CD4-positive, alpha-beta T cell treated with Interleukin-17A for 4 hours (primary cell): ENCODE measurements around the gene MBP.

Source experiments
- DNase-seq: peaks from one replicate; pipeline ENCODE4 v3.0.0-alpha.2; 2020; ENCODE audit warnings: mixed read lengths

The MBP gene

DNA sequence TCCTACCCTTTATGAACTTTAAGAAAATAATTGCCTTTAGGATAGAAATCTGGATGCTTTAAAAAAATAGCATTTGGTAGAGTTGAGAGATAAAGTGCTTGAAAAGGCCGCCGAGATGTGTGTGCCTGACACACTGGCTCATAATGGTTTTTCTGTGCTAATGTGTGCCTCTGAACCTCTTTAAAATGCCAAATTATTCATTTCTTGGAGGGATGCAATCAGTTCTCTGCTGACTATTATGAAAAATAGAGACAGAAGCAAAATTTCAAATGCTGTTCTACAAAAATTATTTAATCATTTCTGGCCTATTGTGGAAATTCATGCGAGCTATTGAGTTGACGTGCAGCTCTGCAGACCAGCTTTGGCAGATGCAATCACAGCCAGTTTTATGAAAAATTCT, 18.0 kb upstream of the MBP start:
- no peak for DNase-seq

DNA sequence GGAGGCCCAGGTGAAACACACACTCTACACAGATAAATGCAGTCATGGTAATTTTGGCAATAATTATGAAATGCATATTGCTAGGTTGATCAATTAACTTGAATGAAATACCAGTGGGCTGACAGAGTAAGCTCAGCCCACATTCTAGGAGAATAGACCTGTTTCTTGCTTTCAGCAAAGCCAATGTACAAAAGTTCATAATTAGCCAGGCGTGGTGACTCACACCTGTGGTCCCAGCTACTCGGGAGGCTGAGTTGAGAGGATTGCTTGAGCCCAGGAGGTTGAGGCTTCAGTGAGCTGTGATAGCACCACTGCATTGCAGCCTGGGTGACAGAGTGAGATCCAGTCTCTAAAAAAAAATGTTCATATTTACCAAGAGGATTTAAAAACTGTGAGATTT, 15.7 kb upstream of the MBP start:
- peak; percentile 18 for DNase-seq

DNA sequence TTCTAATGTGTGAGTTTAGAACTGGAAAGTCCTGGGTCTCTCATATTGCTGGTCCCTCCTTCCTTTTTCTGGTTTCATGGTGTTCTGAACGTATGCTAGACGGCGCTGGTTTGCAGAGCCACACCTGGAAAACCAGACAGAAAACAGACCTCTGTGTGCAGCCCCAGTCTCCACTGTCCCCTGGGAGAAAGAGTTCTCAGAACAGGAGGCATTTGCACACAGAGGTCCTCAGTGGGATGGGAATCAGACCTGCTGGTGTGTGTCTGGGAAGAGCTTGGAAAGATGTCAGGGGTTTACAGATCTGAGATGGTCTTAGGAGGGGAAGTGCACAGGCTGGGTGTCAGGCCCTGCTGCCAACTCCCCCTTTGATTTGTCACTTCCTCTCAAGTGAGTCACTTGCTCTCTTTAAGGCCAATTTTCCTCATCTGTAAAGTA, 14.9 kb upstream of the MBP start:
- DNase-seq: peak; percentile 58

DNA sequence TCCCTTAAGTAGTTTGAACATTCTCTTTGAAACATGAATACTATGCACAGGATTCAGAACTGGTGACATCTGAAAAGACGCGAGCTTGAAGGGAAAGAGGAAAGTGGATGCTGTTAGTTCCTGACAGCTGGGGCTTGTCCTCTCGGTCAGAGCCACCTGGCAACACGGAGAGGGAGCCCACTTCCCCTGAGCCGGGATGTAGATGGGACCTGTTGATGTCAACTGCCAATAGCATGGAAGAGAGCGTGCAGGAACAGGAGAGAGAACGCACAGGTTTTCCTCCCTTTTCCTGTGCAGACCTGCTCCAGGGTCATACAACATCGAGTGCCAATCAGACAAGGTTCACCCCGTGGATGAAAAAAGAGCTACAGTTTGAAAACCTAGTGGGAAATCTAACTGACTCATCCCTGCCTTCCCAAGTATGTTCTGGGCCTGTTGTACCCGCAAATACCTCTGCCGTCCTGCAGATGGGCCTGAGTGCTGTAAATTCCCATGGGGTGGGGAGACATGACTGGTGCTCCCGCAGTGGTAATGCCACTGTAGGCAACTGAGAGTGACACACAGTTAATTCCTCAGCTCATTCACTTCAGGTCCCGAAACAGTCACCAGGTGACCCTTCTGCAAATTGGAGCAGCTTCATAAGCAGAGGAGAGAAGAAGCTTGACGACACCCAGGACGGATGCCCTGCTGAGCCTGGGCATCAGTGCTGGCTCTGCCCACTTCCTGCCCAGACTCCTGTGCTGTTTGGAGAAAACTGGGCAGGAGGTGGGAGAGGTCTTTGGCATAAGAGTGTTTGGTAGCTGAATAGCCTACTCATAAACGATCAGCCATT, 13.9 kb upstream of the MBP start:
- peak; percentile 17 for DNase-seq

DNA sequence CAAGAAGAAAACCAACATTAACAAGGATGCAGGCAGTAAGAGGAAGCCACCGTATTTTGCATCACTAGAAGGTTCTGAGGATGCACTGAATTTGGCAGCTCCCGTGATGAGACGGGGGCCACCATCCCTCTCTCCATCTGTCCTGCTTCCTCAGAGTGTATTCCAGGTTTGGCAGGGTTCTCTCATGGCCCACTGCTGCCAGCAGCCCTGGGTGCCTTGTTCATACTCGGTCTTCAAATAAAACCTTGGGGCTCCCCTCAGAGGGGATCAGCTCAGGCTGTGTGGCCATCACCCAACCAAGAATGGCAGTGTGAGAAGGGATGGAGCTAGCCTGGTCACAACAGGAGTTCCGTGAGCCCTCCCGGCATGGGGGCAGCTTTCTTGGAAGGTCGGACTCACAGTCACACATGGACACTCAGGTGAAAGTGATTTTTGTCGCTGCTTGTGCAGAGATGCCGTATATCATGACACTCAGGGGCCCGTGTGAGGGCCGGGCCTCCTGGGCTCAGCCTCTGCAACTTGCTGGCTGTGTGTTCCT, 12.8 kb upstream of the MBP start:
- DNase-seq: no peak

DNA sequence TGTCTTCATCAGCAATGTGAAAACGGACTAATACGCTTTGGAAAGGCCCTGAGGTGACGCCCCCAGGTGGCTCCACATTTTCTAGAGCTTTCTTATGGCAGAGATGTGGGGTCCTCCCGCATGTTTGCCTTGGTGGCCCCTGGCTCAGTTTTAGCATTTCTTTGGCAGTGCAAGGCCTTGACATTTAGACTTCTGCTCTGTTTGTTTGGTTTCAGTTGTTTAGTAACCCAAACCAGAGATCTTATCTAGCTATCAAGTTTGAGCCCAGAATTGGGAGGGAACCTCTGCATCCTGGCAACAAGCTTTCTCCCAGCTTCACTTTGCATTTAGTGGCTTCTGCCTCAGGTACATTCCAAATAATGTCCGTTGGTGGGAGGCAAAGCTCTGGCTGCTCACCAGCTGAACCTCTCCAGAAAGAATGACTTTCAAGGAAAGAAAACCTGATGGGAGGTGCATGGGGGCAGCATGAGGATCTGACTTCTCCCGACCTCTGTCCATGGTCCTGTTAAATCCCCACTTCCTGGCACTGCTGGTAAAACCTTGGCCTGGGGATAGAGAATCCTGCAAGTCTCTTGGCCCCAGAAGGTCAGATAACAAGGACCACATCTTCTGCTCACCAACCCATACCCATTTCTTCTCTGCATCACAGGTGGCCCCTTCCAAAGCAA, 12.0 kb upstream of the MBP start:
- no peak for DNase-seq

DNA sequence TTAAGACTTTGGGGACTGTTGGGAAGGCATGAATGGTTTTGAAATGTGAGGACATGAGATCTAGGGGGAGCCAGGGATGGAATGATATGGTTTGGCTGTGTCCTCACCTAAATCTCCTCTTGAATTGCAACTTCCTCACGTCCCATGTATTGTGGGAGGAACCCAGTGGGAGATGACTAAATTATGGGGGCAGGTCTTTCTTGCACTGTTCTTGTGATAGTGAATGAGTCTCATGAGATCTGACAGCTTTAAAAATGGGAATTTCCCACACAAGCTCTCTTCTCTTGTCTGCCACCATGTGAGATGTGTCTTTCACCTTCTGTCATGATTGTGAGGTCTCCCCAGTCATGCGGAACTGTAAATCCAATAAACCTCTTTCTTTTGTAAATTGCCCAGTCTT, 11.5 kb upstream of the MBP start:
- DNase-seq: no peak

DNA sequence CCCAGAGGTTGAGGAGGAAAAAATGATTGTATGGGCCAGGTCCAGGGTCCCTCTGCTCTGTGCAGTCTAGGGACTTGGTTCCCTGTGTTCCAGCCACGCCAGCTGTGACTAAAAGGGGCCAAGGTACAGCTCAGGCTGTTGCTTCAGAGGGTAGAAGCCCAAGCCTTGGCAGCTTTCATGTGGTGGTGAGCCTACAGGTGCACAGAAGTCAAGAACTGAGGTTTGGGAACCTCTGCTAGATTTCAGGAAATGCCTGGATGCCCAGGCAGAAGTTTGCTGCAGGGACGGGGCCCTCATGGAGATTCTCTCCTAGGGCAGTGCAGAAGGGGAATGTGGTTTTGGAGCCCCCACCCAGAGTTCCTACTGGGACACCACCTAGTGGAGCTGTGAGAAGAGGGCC, 10.6 kb upstream of the MBP start:
- DNase-seq: no peak

DNA sequence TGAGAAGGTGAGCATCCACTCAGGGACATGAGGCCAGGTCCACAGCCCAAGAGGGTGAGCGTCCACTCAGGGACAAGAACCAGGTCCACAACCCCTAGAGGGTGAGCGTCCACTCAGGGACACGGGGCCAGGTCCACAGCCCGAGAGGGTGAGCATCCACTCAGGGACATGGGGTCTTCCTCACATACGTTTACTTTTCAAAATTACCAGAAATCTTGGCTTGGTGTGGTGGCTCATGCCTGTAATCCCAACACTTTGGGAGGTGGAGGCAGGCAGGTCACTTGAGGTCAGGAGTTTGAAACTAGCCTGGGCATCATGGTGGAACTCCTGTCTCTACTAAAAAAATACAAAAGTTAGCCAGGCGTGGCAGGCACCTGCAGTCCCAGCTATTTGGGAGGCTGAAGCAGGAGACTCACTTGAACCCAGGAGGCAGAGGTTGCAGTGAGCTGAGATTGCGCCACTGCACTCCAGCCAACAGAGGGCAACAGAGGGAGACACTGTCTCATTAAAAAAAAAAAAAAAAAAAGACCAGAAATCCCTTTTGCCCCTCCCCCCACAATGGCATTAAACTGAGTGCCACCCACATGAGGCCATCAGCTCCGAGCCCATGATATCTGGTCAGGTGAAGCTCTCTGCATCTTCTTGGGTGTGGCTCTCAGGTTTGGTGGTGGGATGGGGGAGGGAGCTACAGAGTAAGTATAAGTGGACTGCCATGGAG, 9.0 kb upstream of the MBP start:
- DNase-seq: no peak

DNA sequence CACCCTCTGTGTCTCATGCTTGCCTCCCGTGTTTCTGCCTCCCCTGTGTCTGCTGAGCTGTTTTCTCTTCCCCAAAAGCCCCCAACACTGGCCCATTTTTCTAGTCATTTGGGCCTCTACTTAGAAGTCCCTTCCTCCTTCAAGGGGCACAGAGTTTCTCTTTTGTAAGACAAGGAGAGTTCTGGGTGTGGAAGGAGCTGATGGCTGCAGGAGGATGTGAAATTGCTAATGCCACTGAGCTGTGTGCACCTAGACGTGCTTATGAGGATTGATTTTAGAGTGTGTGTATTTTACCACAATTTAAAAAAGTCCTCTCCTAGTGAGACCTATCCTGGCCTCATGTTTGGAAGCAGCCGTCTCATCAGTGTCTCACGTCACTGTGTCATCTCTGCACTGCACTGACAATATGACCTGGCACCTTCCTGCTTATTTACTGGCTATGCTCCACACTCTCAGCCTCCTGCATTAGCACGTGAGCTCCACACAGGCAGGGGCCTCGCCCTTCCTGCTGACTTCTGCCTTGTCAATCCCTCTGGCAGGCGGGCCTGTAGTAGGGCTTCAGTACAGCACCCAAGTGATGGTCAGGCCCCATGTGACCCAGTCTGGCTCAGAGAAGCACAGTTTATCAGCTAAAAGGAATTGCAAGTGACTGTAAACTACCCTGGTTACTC, 8.0 kb upstream of the MBP start:
- DNase-seq: peak; percentile 73

DNA sequence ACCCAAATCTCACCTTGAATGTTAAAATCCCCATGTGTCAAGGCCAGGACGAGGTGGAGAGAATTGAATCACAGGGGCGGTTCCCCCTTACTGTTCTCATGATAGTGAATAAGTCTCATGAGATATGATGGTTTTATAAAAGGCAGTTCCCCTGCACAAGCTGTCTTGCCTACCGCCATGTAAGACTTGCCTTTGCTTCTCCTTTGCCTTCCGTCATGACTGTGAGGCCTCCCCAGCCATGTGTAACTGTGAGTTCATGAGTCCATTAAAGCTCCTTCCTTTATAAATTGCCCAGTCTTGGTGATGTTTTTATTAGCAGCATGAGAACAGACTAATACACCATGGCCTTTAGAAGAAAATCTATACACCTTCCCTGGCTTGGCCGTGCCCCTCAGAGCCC, 7.4 kb upstream of the MBP start:
- no peak for DNase-seq

DNA sequence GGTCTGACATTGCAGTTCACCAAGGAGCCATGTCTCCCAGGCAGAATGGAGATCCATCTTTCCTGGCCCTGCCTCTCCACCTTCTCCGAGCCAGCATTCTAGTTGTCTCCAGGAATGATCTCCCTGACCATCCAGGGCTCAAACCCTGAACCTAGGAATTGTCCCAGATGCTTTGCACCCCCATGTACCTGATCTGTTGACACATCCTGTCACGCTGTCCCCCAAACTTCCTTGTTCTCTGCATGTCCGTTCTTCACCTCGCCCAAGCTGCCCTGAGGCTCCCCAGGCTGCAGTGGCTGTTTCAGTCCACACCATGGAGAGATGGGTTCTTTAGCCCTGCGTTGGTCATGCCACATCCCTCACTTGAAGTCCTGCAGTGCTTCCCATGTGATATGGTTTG, 7.0 kb upstream of the MBP start:
- DNase-seq: no peak

DNA sequence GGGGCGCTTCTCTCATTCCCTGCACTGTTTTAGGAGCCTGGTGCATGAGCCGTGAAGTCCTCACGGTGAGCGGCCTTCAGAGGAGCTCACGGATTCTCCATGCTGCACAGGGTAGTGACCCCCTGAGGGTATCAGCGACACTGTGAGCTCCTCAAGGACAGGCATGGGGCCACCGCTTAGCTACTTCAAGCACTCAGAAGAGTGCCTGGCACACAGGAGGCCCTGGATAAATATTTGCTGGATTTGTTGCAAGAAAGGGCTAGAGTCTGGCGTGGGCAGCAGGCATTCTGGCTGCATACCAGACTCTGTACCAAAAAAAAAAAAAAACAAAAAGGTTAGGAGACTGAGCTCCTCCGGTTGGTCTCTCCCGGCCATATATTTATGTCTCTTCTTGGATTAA, 5.7 kb upstream of the MBP start:
- DNase-seq: no peak

DNA sequence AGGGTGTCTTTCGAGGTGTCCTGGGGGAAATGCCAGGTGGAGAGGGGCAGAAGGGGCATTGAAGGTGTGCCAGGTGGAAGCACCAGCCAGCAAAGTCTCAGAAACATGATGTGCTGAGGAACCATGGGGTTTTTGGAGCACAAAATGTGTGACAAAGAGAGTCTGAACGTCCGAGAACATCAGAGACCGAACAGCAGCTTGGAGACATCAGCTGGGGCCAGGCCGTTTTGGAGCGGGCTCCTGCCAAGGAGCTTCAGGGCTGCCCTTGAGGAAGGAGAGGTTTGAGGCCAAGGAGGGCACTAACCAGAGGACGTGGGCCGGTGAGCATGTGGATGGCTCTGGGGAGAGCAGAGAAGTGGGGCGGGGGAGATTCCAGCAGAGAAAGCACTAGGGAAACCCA, 5.3 kb upstream of the MBP start:
- no peak for DNase-seq

DNA sequence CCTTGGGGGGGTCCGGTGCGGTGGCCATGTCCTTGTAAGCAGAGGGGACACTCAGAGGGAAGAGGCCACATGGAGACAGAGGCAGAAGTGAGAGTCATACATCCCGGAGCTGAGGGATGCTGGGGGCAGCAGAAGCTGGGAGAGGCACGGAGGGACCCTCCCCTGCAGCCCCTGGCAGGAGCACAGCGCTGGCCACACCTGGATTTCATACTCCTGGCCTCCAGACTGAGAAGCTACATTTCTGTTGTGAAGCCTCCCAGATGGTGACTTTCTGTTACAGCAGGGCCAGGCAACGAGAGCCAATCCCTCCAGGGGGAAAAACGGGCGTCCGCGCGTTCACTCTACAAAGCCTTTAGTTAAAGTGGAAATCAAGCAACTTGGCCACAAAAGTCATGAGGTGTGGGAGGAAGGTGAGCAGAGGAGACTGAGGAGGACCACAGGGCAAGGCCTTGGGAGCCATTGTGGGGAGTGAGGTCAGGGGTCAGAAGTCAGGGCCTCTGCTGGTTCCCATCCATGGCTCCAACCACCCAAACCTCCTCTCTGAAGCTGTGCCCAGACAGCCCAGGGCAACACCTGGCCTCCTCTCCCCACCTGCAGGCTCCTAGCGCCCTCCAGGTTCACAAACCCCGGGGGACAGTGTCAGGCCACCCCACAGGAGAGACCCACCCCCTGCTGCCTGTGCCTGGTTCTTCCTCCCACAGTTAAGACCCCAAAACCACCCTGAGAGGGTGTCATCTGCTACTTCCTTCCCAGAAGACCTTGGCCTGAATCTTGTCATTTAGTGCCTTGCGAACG, 4.5 kb upstream of the MBP start:
- DNase-seq: no peak

DNA sequence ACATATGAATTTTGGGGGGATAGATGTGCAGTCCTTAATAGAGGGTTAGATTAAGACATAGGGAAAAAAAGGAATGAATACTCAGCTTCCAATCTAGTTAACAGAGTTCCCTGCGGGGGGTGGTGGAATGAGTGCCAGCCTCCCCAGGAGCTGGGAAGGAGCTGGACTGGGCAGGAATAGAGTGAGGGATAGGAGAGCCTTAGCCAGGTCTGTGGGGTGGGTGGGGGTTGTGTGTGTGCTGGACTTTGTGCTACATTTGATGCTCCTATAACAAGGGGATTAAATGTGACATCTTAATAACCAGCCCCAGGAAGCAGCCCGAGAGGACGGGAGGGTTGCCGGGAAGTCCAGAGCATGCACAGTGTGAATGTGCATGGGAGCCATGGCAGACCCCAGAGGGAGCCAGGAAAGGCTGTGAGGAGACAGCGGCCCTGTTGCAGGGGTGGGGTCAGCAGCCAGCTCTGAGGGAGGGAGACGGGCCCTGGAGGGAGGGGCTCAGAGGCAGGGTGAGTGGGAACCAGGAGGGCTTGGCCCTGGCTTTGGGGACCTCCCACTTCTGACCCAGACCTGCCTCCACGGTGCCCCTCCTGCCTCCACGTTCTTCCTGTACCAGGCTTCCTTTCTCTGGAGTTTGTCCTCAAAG, 3.6 kb upstream of the MBP start:
- no peak for DNase-seq

DNA sequence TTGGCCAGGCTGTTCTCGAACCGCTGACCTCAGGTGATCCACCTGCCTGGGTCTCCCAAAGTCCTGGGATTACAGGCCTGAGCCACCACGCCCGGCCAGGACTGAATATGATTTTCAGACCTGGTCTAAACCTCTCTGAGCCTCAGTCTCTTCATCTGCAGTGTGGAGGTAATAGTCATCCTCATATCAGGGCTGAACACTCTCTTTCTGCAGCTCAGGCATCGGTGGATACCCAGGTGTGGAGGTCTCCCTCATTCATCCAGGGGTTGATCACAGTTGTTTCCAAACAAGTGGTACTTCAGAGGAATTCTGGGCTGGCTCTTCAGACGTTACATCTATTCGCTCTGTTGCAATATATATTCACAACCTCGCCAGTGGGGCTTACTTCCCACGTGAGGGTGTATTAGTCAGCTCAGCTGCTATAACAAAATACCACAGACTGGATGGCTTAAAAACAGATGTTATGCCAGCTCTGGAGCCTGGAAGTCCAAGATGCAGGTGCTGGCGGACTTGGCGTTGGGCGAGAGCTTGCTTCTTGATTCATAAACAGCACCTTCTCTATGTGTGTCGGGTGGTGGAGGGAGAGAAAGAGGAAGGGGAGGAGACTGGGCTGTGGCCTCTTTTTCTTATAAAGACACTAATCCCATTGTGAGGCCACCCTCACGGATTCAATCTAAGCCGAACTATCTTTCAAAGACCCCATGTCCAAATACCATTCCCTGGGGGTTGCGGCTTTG, 2.9 kb upstream of the MBP start:
- no peak for DNase-seq

DNA sequence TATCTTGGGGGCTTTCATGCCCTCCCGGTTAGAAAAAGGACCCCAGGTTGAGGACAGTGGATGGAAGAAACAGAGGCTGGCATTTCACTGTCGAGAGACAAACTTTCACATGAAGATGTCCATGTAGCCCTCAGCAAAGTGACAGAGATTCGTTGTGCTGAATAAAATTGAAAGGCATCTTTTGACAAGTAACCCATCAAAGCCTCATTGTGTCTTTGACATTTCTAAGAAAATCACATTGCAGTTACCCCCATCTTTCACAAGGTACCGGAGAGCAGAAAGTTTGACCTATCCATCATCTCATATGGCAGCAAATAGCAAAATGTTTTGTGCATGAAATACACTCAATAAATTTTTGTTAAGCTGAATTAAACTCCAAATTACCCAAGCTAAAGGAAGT, 2.0 kb upstream of the MBP start:
- no peak for DNase-seq

DNA sequence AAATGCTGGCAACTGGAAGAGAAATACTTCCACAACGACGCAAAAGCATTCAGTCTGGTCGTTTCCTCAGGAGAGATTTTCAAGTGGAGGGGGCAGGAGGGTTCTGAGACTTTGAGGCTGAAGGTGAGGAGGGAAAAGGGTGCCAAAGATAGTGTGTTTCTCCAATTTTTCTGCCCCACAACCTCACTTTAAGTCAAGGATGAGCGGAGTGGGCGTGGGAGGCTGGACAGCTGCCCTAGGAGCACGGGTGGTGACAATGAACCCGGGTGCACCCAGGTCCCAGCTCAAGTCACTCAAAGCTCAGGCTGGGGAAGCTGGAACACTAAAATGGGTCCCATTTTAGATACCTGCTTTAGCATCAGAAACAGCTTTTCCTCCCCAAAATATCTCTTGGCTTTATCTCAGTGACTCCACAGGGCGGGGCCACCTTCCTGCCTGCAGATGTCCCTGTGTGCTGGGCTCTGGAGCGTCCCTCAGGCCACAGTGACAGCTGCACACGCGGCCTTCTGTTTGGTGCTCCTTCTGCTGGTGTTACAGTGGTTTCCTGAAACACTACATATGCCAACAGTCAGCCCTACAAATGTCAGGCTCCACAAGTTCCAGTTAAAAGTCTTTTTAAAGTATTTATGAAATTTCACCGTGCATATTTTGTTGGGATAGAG, 1.4 kb upstream of the MBP start:
- peak; percentile 52 for DNase-seq

DNA sequence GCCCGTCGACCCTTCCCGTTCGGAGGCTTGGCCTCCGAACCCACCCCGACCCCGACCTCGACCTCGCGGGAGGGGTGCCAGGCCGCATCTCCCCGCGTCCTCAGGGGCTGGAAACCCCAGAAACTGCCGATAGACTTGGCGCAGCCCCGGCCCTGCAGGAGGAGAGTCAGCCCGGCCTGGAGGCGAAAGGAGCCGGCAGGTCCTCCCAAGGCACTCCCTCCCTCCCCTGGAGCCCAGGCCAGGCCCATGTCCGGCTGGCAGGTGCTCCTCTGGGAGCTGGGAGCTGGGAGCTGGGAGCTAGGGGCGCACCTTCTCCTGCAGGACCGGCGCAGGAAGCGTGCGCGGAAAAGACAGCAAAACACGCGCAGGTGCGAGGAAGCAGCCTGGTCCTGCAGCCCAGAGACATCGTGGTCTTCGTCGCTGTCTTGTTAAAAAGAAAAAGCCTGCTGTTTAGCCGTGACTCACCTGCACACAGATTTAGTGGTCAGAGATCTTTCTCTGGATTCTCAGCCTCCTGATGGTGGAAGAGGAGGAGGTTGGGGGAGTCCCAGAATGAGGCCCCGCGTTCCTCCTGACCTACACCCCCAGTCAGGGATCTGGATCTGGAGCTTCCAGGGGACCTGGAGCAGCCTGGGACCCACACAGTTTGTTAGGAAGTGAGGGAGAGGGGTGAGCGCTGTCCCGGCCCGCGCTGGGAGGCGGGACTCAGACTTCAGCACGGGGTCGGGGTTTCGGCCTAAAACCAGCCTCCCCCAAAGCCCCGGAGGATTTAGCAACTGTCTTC, 660 bp upstream of the MBP start:
- no peak for DNase-seq
